Omental fat pad (tissue), 4 donors: ENCODE measurements around the gene CXCL9. TPM values are rescaled to one million over a fixed set of nuclear protein-coding genes. Genes with fewer than 3 reads are reported as not detected.
"Not testable (repeated sequence)": the region's sequence is repeated elsewhere in the genome, so short reads cannot be mapped to it uniquely, and the experiment has no call there.

ENCODE experiments used
- ATAC-seq: fragments of 150-250 bp; one replicate; pipeline ENCODE4 v1.9.1; 2016; ENCODE audit warnings: mild to moderate bottlenecking, moderate library complexity; ENCODE audit not compliant: low FRiP score
- DNase-seq: peaks from one replicate; pipeline ENCODE4 v3.0.0-alpha.2; 2019; ENCODE audit warnings: low spot score
- total RNA-seq, 4 donors: library from RNA; depleted of rRNA; stranded (reverse); fragments of >200 nt; gene quantifications; one replicate each; pipeline ENCODE4 v1.1.0, GENCODE V29; 2016
- TF ChIP-seq, protein P1 (sequence below), 3 donors: fragments of 450-650 bp; IDR thresholded peaks; one replicate each; pipeline ENCODE4 v1.5.1; 2016 to 2017; ENCODE audit warnings: antibody characterized with exemption in 3 of 3, mild to moderate bottlenecking in 3 of 3, moderate library complexity in 2 of 3

Gene CXCL9
- total RNA-seq, 4 donors from 2014 or later: 0.74 to 5.2 (median 1.8) TPM; not detected in 1

DNA sequence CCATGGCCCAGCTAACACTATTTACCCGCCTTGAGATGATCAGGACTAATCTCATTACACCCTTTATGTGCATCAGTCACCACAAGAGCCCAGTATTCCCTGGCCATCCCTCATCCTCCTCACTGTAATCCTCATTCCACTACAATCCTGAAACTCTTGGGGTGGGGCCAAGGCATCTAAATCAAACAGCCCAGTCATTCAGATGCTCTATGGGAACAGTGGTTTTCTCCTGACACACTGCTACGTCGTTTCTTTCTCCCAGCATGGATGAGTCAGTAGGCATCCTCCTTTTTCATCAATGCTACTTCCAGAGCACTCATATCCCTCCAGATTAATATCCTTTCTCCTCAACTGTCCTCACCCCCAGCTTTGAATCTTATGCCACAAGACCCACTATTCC, 22.2 kb downstream of the CXCL9 start:
- ATAC-seq: no peak
- TF ChIP-seq, protein P1, sequence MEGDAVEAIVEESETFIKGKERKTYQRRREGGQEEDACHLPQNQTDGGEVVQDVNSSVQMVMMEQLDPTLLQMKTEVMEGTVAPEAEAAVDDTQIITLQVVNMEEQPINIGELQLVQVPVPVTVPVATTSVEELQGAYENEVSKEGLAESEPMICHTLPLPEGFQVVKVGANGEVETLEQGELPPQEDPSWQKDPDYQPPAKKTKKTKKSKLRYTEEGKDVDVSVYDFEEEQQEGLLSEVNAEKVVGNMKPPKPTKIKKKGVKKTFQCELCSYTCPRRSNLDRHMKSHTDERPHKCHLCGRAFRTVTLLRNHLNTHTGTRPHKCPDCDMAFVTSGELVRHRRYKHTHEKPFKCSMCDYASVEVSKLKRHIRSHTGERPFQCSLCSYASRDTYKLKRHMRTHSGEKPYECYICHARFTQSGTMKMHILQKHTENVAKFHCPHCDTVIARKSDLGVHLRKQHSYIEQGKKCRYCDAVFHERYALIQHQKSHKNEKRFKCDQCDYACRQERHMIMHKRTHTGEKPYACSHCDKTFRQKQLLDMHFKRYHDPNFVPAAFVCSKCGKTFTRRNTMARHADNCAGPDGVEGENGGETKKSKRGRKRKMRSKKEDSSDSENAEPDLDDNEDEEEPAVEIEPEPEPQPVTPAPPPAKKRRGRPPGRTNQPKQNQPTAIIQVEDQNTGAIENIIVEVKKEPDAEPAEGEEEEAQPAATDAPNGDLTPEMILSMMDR (IDR thresholded peaks at IDR 0.05): no peak
- DNase-seq: no peak

DNA sequence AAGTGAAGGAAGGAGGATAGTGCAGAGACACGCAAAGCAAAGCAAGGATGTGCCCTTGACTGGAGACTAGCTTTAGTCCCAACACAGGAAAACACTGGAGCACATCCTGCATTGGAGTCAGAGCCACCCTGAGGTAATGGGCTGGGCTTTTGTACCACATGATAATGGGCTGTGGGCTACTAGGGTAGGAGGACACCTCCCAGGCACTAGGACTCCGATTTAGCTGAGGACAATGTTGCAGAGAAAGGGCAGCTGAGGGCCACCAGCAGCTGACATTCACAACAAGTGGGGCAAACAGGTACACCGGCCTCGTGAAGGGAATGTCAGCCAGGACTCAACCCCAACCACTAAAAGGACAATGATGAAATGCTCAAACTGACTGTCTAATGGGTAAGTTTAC, 26.7 kb downstream of the CXCL9 start:
- ATAC-seq (no peak), DNase-seq (no peak)
- TF ChIP-seq, protein P1 (IDR thresholded peaks at IDR 0.05): no peak

DNA sequence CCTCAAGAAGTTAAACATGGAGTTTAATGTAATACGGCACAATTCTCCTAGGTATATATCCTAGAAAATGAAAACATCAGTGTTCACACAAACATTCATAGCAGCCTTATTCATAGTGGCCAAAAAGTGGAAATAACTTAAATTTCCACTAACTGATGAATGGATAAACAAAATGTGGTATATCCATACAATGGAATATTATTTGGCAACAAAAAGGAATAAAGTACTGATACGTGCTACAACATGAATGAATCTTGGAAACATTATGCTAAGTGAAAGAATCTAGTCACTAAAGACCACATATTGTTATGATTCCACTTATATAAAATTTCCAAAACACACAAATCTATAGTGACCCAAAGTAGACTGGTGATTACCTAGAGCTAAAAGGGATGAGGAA, 31.1 kb downstream of the CXCL9 start:
- ATAC-seq (no peak), DNase-seq (no peak)
- TF ChIP-seq, protein P1 (IDR thresholded peaks at IDR 0.05): no peak

DNA sequence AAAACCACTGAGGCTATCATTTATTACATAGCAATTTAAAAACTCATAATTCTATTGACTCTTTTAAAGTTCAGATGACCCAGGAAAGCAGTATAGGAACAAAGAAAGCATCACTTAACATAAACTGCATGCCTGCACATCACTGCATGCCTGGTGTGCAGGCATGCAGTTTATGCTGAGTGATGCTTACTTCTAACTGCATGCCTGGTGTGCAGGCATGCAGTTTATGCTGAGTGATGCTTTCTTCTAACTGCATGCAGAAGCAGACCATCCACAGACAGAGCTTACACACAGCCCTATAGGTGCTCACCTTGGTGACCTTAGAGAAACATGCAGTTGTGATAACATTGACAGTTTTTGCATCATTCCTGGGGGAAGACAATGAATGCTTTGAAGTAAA, 33.5 kb downstream of the CXCL9 start:
- TF ChIP-seq, protein P1 (IDR thresholded peaks at IDR 0.05): no peak
- DNase-seq (no peak), ATAC-seq (no peak)

DNA sequence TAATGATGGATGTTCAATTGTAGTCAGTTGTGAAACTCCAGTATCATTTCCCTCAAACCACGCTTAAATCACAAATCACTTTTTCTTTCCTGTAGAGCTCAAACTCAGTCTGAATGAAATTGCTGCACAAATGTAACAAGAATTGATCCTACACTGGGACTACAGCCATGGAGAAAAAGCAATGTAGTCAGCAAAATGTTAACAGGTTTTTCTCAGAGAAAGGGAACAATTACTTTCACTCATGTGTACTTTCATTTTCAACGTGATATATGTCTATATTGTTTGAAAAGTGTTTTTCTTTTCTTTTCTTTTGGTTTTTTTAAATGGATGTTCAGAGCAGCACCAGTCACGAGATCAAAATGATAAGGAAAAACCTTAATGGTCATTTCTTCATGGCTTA, 39.2 kb downstream of the CXCL9 start:
- ATAC-seq: no peak
- TF ChIP-seq, protein P1 (IDR thresholded peaks at IDR 0.05): no peak
- no peak for DNase-seq

DNA sequence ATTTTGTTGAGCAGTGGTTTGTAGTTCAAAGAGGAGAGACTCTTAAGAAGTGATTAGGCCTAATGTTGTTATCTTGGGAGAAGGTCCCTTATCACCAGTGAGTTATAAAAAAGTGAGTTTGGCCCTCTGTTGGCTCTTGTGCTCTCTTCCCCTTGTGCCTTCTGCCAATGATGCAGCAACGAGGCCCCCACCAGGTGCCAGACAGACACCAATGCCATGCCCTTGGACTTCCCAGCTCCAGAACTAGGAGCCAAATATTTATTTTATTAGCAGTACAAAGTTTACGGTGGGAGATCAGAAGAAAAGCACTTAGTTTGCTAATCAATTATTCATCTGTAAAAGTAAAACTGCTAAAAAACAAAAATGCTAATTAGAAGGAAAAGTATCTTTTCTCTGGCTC, 43.8 kb downstream of the CXCL9 start:
- ATAC-seq: no peak
- TF ChIP-seq, protein P1 (IDR thresholded peaks at IDR 0.05): no peak
- DNase-seq: no peak

DNA sequence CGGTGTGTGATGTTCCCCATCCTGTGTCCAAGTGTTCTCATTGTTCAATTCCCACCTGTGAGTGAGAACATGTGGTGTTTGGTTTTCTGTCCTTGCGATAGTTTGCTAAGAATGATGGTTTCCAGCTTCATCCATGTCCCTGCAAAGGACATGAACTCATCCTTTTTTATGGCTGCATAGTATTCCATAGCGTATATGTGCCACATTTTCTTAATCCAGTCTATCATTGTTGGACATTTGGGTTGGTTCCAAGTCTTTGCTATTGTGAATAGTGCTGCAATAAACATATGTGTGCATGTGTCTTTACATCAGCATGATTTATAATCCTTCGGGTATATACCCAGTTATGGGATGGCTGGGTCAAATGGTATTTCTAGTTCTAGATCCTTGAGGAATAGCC, 45.2 kb downstream of the CXCL9 start:
- ATAC-seq, DNase-seq: not testable (repeated sequence)

DNA sequence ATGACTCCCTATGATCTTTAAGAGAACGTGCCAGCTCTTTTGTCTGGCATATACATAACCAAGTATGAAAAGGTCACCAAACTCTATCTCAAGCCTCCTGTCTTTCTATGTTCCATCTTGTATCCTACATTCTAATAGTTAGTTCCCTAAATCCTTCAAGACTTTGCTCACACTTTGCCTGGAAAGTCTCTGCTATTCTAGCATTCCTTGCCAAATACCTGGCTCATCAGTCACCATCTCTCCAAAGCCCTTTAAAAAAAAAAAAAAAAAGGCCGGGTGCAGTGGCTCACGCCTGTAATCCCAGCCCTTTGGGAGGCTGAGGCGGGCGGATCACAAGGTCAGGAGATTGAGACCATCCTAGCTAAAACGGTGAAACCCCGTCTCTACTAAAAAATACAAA, 48.8 kb downstream of the CXCL9 start:
- not testable (repeated sequence) for ATAC-seq, DNase-seq

DNA sequence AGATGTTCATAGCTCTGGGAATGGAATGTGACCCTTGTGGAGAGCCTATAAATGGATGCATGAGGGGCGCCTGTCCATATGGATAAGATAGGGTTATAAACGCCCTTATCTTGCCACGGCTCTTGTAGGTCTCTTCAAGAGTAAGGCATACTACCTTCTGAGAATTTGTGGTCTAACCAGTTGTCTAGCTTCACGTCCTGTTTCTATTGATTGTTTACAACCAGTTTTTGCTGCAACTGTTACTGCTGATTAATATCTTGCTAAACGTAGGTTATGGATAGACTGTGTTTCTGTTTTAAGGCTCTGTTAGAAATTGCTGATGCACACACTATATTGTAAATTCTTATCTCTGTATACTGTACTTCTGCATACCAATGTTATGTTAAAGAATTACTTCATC, 52.5 kb downstream of the CXCL9 start:
- DNase-seq, ATAC-seq: not testable (repeated sequence)
